ENCODE data around the gene NAALADL2. TPM values are rescaled to one million over a fixed set of nuclear protein-coding genes. Genes with fewer than 3 reads are reported as not detected.

NAALADL2 gene
- total RNA-seq, 1 experiment from 2014 or later = 12.8 TPM

- TF ChIP-seq EZH2 (IDR thresholded peaks at IDR 0.05; ENCODE audit: low read depth) = no peak
- no peak for TF ChIP-seq CTCF (conservative IDR thresholded peaks at IDR 0.05)
- H3K9me2 ChIP-seq (ENCODE audit: insufficient read depth) = no peaks in the 10 kb centered on the region
- H3K4me2 ChIP-seq = no peak overlapping the region
- no peak overlapping the region for H3K27ac ChIP-seq
- H3K27me3 ChIP-seq (ENCODE audit: insufficient read depth, low read depth) = no peaks in the 10 kb centered on the region
- peaks cover 6% of the 10 kb centered on the region; the same call in 1 of the 2 replicates for H3K9me3 ChIP-seq (ENCODE audit: insufficient read depth, low read depth)
- no peaks in the 10 kb centered on the region for H4K20me1 ChIP-seq (ENCODE audit: insufficient read depth)
- H3K79me2 ChIP-seq (ENCODE audit: low read depth) = no peaks in the 10 kb centered on the region
- no peaks in the 10 kb centered on the region for H3F3A ChIP-seq (ENCODE audit: insufficient read depth, low read depth)
- no peak for DNase-seq
- ChIA-PET POLR2A (ENCODE audit: unreplicated experiment) (no interaction called here), CTCF (no interaction called here)
- BruUV-seq (replicated peaks) = no TSS peak
- H3K36me3 ChIP-seq (ENCODE audit: low read depth) = no peaks in the 10 kb centered on the region
- H2AFZ ChIP-seq = no peak overlapping the region
- H3K4me1 ChIP-seq (replicated peaks; ENCODE audit: insufficient read depth) = no peaks in the 10 kb centered on the region
- intact Hi-C loops (cut with micrococcal nuclease; ENCODE audit: unreplicated experiment) = no loop called here
- no peak overlapping the region for H3K4me3 ChIP-seq
Measured at GRCh38 chr3:175591375-175591774, 732.2 kb downstream of the NAALADL2 start.

GRCh38 chr3:175593331-175593730, 734.2 kb downstream of the NAALADL2 start:
- TF ChIP-seq CTCF (conservative IDR thresholded peaks at IDR 0.05) = no peak
- TF ChIP-seq EZH2 (IDR thresholded peaks at IDR 0.05; ENCODE audit: low read depth) = no peak
- Histone ChIP-seq H3K4me3 (no peak overlapping the region), H3K36me3 (ENCODE audit: low read depth) (no peaks in the 10 kb centered on the region), H3K9me3 (ENCODE audit: insufficient read depth, low read depth) (peaks cover 6% of the 10 kb centered on the region; the same call in 1 of the 2 replicates), H3K79me2 (ENCODE audit: low read depth) (no peaks in the 10 kb centered on the region), H3K27me3 (ENCODE audit: insufficient read depth, low read depth) (no peaks in the 10 kb centered on the region), H4K20me1 (ENCODE audit: insufficient read depth) (no peaks in the 10 kb centered on the region), H3F3A (ENCODE audit: insufficient read depth, low read depth) (no peaks in the 10 kb centered on the region), H3K4me1 (replicated peaks; ENCODE audit: insufficient read depth) (no peaks in the 10 kb centered on the region), H3K4me2 (no peak overlapping the region), H3K27ac (no peak overlapping the region), H2AFZ (no peak overlapping the region), H3K9me2 (ENCODE audit: insufficient read depth) (no peaks in the 10 kb centered on the region)
- ChIA-PET CTCF (no interaction called here), POLR2A (ENCODE audit: unreplicated experiment) (no interaction called here)
- no TSS peak for BruUV-seq (replicated peaks)
- no peak for DNase-seq
- intact Hi-C loops (cut with micrococcal nuclease; ENCODE audit: unreplicated experiment) = no loop called here

- H3K4me1 ChIP-seq (replicated peaks; ENCODE audit: insufficient read depth) = no peaks in the 10 kb centered on the region
- no peak overlapping the region for H2AFZ ChIP-seq
- H3K79me2 ChIP-seq (ENCODE audit: low read depth) = no peaks in the 10 kb centered on the region
- TF ChIP-seq CTCF (conservative IDR thresholded peaks at IDR 0.05) (no peak), EZH2 (IDR thresholded peaks at IDR 0.05; ENCODE audit: low read depth) (no peak)
- H3K9me2 ChIP-seq (ENCODE audit: insufficient read depth) = no peaks in the 10 kb centered on the region
- no peak overlapping the region for H3K27ac ChIP-seq
- H3F3A ChIP-seq (ENCODE audit: insufficient read depth, low read depth) = no peaks in the 10 kb centered on the region
- no peaks in the 10 kb centered on the region for H3K36me3 ChIP-seq (ENCODE audit: low read depth)
- BruUV-seq (replicated peaks) = no TSS peak
- intact Hi-C loops (cut with micrococcal nuclease; ENCODE audit: unreplicated experiment) = no loop called here
- no peak for DNase-seq
- H3K4me3 ChIP-seq = no peak overlapping the region
- H4K20me1 ChIP-seq (ENCODE audit: insufficient read depth) = no peaks in the 10 kb centered on the region
- H3K4me2 ChIP-seq = no peak overlapping the region
- H3K9me3 ChIP-seq (ENCODE audit: insufficient read depth, low read depth) = 0 out of 2 replicates have a peak, but pooled peaks cover 6% of the 10 kb centered on the region
- H3K27me3 ChIP-seq (ENCODE audit: insufficient read depth, low read depth) = no peaks in the 10 kb centered on the region
- CTCF ChIA-PET = no interaction called here
- POLR2A ChIA-PET (ENCODE audit: unreplicated experiment) = no interaction called here
Measured at GRCh38 chr3:175598740-175599139, 739.6 kb downstream of the NAALADL2 start.
